Fibroblast of skin of abdomen (primary cell): ENCODE data around the gene LATS1.

Experiments
- DNase-seq: peaks from one replicate; pipeline ENCODE4 v3.0.0-alpha.2; 2013

The LATS1 gene

GRCh38 chr6:149657441-149657840, 60.5 kb downstream of the LATS1 start:
- no peak for DNase-seq

- no peak for DNase-seq
Measured at GRCh38 chr6:149651056-149651455, 66.8 kb downstream of the LATS1 start.

- peak; percentile 75 for DNase-seq
Measured at GRCh38 chr6:149648148-149649145, 69.5 kb downstream of the LATS1 start, which contains the start of gene KATNA1. TSS of gene KATNA1 (minus strand) at chr6:149648714. CDS start at chr6:149638547, 10,167 bp downstream.

- no peak for DNase-seq
Measured at GRCh38 chr6:149646599-149646998, 71.3 kb downstream of the LATS1 start.

GRCh38 chr6:149642829-149643580, 74.9 kb downstream of the LATS1 start:
- peak; percentile 4 for DNase-seq

GRCh38 chr6:149636124-149636523, 81.8 kb downstream of the LATS1 start:
- peak; percentile 49 for DNase-seq

- DNase-seq: no peak
Measured at GRCh38 chr6:149634315-149634714, 83.6 kb downstream of the LATS1 start.

GRCh38 chr6:149628875-149629510, 88.9 kb downstream of the LATS1 start:
- no peak for DNase-seq

GRCh38 chr6:149627672-149628071, 90.2 kb downstream of the LATS1 start:
- DNase-seq: no peak

GRCh38 chr6:149615805-149616204, 102.1 kb downstream of the LATS1 start:
- no peak for DNase-seq

- DNase-seq: peak; percentile 27
Measured at GRCh38 chr6:149614337-149614736, 103.6 kb downstream of the LATS1 start.

GRCh38 chr6:149608381-149608982, 109.4 kb downstream of the LATS1 start:
- DNase-seq: no peak
